Spleen (tissue), 7 donors: ENCODE results near the gene CALHM5.

Source experiments
- CTCF ChIP-seq, 11 experiments: fragments of 200-600 bp in 7 of 11; fragments of 450-650 bp in 4 of 11; sonication (generic) in 4 of 11; IDR thresholded peaks in 8 of 11; conservative IDR thresholded peaks in 3 of 11; 1 replicate in 7 of 11; 2 replicates in 4 of 11; pipeline versions ENCODE4 v1.4.0 to v1.8.0; 2016 to 2021; ENCODE audit warnings: antibody characterized with exemption in 11 of 11, inconsistent platforms in 4 of 11, mild to moderate bottlenecking in 1 of 11
- POLR2A ChIP-seq, 3 donors: fragments of 450-650 bp; IDR thresholded peaks; one replicate each; pipeline ENCODE4 v1.5.1; 2017; ENCODE audit warnings: antibody characterized with exemption in 3 of 3, mild to moderate bottlenecking in 1 of 3
- donor health status: DM: no; HTN: no; CAD: no; lungs with moderate emphysema.
- donor health status: DM: no; HTN: no; CAD: no.
- donor health status: DM: no; HTN: no; CAD: no.

GRCh38 chr6:116508527-116508926 lies 2.9 kb upstream of the CALHM5 start:
- TF ChIP-seq CTCF (IDR thresholded peaks at IDR 0.05 in 8 of 11, conservative IDR thresholded peaks at IDR 0.05 in 3 of 11) (no peak), POLR2A (IDR thresholded peaks at IDR 0.05) (no peak)
